ENCODE results near the gene PLEKHH1.

- TF ChIP-seq TAF1 (IDR thresholded peaks at IDR 0.05; ENCODE audit: borderline replicate concordance, low read depth, low read length) (no peak), POLR2AphosphoS5 (IDR thresholded peaks at IDR 0.05; ENCODE audit: low read depth, low read length) (no peak)
Observed at GRCh38 chr14:67512463-67513310, 20.4 kb upstream of the PLEKHH1 start.
